ENCODE measurements around the gene ANK2. TPM values are rescaled to one million over a fixed set of nuclear protein-coding genes. Genes with fewer than 3 reads are reported as not detected.

The ANK2 gene
- total and polyA plus RNA-seq, 4 donors: 231 to 512 (median 262) TPM

DNA sequence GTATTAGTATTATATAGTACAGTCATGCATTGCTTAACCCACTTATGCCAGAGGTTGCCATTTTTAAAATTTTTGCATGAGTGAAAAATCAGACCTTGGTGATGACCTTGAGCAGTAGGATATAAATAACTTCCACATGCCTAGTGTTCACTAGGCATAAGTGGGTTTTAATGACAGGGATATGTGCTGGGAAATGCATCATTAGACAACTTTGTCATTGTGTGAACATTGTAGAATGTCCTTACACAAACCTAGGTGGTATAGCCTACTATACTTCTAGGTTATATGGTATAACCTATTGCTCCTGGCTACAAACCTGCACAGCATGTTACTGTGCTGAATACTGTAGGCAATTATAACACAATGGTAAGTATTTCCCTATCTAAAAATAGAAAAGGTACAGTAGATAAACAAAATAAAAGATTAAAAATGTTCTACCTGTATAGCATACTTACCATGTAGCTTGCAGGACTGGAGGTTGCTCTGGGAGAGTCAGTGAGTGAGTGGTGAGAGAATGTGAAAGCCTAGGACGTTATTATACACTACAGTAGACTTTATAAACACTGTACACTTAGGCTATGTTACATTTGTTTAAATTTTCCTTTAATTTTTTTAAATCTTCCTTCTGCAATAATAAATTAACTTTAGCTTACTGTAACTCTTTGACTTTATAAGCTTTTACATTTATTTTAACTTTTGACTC lies 326.7 kb downstream of the ANK2 start:
- no peak for DNase-seq (ENCODE audit: low read depth in 4 of 6, low spot score in 6 of 6)
- no CpG with 5 or more reads among the region's 1 CpG for WGBS (ENCODE audit: insufficient coverage)
- Histone ChIP-seq H3K9me3 (ENCODE audit: control insufficient read depth, insufficient read depth, low read length) (no peaks in the 10 kb centered on the region), H3K36me3 (ENCODE audit: control insufficient read depth, insufficient read depth, low read length) (peaks cover 4% of the 10 kb centered on the region), H3K27ac (ENCODE audit: low read depth, low read length) (no peak overlapping the region), H3K4me1 (ENCODE audit: control insufficient read depth, insufficient read depth, low read length) (no peaks in the 10 kb centered on the region), H3K4me3 (ENCODE audit: low read depth, low read length) (no peak overlapping the region), H3K27me3 (ENCODE audit: control insufficient read depth, insufficient read depth, low read length) (no peaks in the 10 kb centered on the region)

DNA sequence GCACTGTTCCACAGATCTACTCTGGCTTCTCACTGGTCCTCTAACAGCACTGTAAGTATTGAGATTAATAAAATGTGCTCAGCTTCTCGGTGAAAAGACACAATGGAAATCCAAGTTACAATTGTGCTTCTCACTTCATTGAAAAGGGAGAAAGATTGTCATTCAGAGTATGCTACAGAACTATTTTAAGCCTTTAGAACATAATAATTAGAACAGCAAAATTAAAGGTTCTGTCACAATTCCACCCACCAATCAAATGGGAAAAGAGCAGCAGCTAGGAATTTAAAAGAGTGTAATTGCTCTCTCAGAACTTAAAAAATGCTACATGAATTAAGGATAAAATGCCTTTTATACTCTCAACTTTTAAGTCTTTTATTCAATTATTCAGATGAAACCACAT lies 329.4 kb downstream of the ANK2 start:
- no peaks in the 10 kb centered on the region for H3K9me3 ChIP-seq (ENCODE audit: control insufficient read depth, insufficient read depth, low read length)
- peaks cover 7% of the 10 kb centered on the region for H3K36me3 ChIP-seq (ENCODE audit: control insufficient read depth, insufficient read depth, low read length)
- H3K4me3 ChIP-seq (ENCODE audit: low read depth, low read length): no peak overlapping the region
- no peak overlapping the region for H3K27ac ChIP-seq (ENCODE audit: low read depth, low read length)
- no peaks in the 10 kb centered on the region for H3K4me1 ChIP-seq (ENCODE audit: control insufficient read depth, insufficient read depth, low read length)
- no CpG with 5 or more reads among the region's 1 CpG for WGBS (ENCODE audit: insufficient coverage)
- no peak for DNase-seq (ENCODE audit: low read depth in 4 of 6, low spot score in 6 of 6)
- no peaks in the 10 kb centered on the region for H3K27me3 ChIP-seq (ENCODE audit: control insufficient read depth, insufficient read depth, low read length)

GRCh38 chr4:113382704-113383103 lies 333.3 kb downstream of the ANK2 start:
- Histone ChIP-seq H3K4me3 (ENCODE audit: low read depth, low read length) (no peak overlapping the region), H3K4me1 (ENCODE audit: control insufficient read depth, insufficient read depth, low read length) (no peaks in the 10 kb centered on the region), H3K9me3 (ENCODE audit: control insufficient read depth, insufficient read depth, low read length) (no peaks in the 10 kb centered on the region), H3K27ac (ENCODE audit: low read depth, low read length) (no peak overlapping the region), H3K27me3 (ENCODE audit: control insufficient read depth, insufficient read depth, low read length) (no peaks in the 10 kb centered on the region), H3K36me3 (ENCODE audit: control insufficient read depth, insufficient read depth, low read length) (peaks cover 7% of the 10 kb centered on the region)
- WGBS (ENCODE audit: insufficient coverage): no CpG with 5 or more reads among the region's 1 CpG
- no peak for DNase-seq (ENCODE audit: low read depth in 4 of 6, low spot score in 6 of 6)

- DNase-seq (ENCODE audit: low read depth in 4 of 6, low spot score in 6 of 6): peak in 1 of 6 donors; percentile 60
- H3K4me3 ChIP-seq (ENCODE audit: low read depth, low read length): no peak overlapping the region
- no peaks in the 10 kb centered on the region for H3K9me3 ChIP-seq (ENCODE audit: control insufficient read depth, insufficient read depth, low read length)
- WGBS (ENCODE audit: insufficient coverage): 88% methylated on average over 1 of the region's 5 CpGs
- peaks cover 7% of the 10 kb centered on the region for H3K36me3 ChIP-seq (ENCODE audit: control insufficient read depth, insufficient read depth, low read length)
- H3K27me3 ChIP-seq (ENCODE audit: control insufficient read depth, insufficient read depth, low read length): no peaks in the 10 kb centered on the region
- no peaks in the 10 kb centered on the region for H3K4me1 ChIP-seq (ENCODE audit: control insufficient read depth, insufficient read depth, low read length)
- no peak overlapping the region for H3K27ac ChIP-seq (ENCODE audit: low read depth, low read length)
Measured at GRCh38 chr4:113383111-113383785, 333.8 kb downstream of the ANK2 start.

DNA sequence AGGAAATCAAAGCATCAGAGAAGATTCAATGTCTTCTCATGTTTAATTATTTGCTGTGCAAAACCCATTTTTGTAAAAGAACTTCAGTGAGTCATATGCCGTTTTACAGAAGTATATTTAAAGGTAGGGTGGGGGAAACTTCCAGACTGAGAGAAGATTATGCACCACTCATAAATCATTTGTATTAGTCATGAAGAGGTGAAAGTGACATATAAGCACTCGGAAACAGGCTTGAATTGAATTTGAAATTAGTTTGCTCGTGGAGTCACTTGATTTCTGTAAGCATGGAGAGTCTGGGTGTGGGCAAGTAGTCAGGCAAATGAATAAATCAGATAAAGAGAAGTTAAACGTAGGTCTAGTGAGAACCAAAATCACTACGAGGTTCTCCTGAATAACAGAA lies 335.1 kb downstream of the ANK2 start:
- no peaks in the 10 kb centered on the region for H3K4me1 ChIP-seq (ENCODE audit: control insufficient read depth, insufficient read depth, low read length)
- H3K36me3 ChIP-seq (ENCODE audit: control insufficient read depth, insufficient read depth, low read length): peaks cover 7% of the 10 kb centered on the region
- H3K4me3 ChIP-seq (ENCODE audit: low read depth, low read length): no peak overlapping the region
- no peak overlapping the region for H3K27ac ChIP-seq (ENCODE audit: low read depth, low read length)
- H3K27me3 ChIP-seq (ENCODE audit: control insufficient read depth, insufficient read depth, low read length): no peaks in the 10 kb centered on the region
- no peaks in the 10 kb centered on the region for H3K9me3 ChIP-seq (ENCODE audit: control insufficient read depth, insufficient read depth, low read length)
- no peak for DNase-seq (ENCODE audit: low read depth in 4 of 6, low spot score in 6 of 6)
- 77% methylated on average over 2 of the region's 5 CpGs for WGBS (ENCODE audit: insufficient coverage)

DNA sequence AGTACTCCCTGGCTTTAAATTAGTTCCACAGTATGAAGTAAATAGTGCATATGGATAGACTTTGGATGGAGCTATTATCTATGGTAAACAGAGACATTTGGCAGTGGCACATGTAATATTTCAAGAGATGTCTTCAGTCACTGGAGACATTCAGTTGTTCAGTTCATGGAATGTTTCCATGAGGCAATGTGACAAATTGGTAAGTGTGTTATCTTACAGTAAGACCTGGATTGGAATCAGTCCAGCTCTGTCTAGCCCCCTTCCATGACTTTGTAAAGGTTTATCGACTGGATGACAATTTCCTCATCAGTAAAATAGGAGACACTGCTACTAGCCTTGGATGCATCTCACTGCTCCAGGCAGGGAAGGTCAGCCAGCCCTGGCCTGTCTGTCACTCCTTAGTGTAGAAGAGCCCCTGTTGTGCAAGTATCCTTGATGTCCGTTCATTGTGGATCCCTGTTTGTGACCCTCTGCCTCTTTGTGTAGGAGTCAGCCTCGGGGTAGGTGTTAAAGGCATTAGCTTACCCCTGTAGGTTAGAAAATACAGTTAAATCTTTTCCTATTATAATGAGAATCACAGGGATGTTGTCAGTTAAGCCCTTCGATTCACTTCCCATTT lies 335.9 kb downstream of the ANK2 start:
- H3K4me3 ChIP-seq (ENCODE audit: low read depth, low read length): no peak overlapping the region
- peaks cover 7% of the 10 kb centered on the region for H3K36me3 ChIP-seq (ENCODE audit: control insufficient read depth, insufficient read depth, low read length)
- DNase-seq (ENCODE audit: low read depth in 4 of 6, low spot score in 6 of 6): no peak
- 79% methylated on average over 2 of the region's 4 CpGs for WGBS (ENCODE audit: insufficient coverage)
- no peak overlapping the region for H3K27ac ChIP-seq (ENCODE audit: low read depth, low read length)
- H3K9me3 ChIP-seq (ENCODE audit: control insufficient read depth, insufficient read depth, low read length): no peaks in the 10 kb centered on the region
- H3K4me1 ChIP-seq (ENCODE audit: control insufficient read depth, insufficient read depth, low read length): no peaks in the 10 kb centered on the region
- no peaks in the 10 kb centered on the region for H3K27me3 ChIP-seq (ENCODE audit: control insufficient read depth, insufficient read depth, low read length)

DNA sequence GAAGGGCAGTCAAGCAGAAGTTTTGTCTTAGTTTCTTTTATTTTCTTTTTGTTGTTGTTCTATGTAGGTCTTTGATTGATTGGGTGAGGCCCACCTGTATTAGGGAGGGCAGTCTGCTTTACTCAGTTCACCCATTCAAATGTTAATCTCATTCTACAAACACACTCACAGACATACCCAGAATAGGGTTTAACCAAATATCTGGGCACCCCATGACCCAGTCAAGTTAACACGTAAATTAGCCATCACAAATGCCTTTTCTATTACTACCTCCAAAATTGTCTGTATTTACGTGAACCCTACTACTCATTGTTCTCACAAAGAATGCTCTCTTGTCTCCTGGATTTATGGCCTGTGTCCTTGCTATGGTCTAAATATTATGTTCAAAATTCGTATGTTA lies 339.7 kb downstream of the ANK2 start:
- Histone ChIP-seq H3K4me3 (ENCODE audit: low read depth, low read length) (no peak overlapping the region), H3K27me3 (ENCODE audit: control insufficient read depth, insufficient read depth, low read length) (no peaks in the 10 kb centered on the region), H3K4me1 (ENCODE audit: control insufficient read depth, insufficient read depth, low read length) (no peaks in the 10 kb centered on the region), H3K27ac (ENCODE audit: low read depth, low read length) (no peak overlapping the region), H3K36me3 (ENCODE audit: control insufficient read depth, insufficient read depth, low read length) (no peaks in the 10 kb centered on the region), H3K9me3 (ENCODE audit: control insufficient read depth, insufficient read depth, low read length) (no peaks in the 10 kb centered on the region)
- 100% methylated on average over 1 of the region's 3 CpGs for WGBS (ENCODE audit: insufficient coverage)
- DNase-seq (ENCODE audit: low read depth in 4 of 6, low spot score in 6 of 6): no peak

DNA sequence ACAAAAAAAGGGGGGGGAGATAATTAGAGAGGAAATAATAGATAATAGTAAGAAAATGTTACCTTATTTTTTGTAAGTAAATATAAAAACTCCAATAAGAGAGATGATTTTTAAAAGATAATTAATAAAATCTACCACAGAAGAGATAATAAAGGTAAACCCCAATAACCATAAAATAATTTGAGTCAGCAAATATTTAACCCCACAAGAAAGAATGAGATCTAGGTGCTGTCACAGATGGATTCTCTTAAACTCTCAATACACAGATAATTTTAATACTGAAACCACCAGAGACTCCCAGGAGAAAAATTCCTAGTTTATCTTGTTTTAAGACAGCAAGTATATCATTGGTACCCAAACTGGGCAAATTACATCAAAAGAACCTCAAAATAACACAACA lies 341.4 kb downstream of the ANK2 start:
- DNase-seq (ENCODE audit: low read depth in 4 of 6, low spot score in 6 of 6): no peak
- Histone ChIP-seq H3K36me3 (ENCODE audit: control insufficient read depth, insufficient read depth, low read length) (no peaks in the 10 kb centered on the region), H3K27ac (ENCODE audit: low read depth, low read length) (no peak overlapping the region), H3K4me3 (ENCODE audit: low read depth, low read length) (no peak overlapping the region), H3K27me3 (ENCODE audit: control insufficient read depth, insufficient read depth, low read length) (no peaks in the 10 kb centered on the region), H3K9me3 (ENCODE audit: control insufficient read depth, insufficient read depth, low read length) (no peaks in the 10 kb centered on the region), H3K4me1 (ENCODE audit: control insufficient read depth, insufficient read depth, low read length) (no peaks in the 10 kb centered on the region)

- Histone ChIP-seq H3K27me3 (ENCODE audit: control insufficient read depth, insufficient read depth, low read length) (no peaks in the 10 kb centered on the region), H3K36me3 (ENCODE audit: control insufficient read depth, insufficient read depth, low read length) (no peaks in the 10 kb centered on the region), H3K4me3 (ENCODE audit: low read depth, low read length) (no peak overlapping the region), H3K9me3 (ENCODE audit: control insufficient read depth, insufficient read depth, low read length) (no peaks in the 10 kb centered on the region), H3K4me1 (ENCODE audit: control insufficient read depth, insufficient read depth, low read length) (no peaks in the 10 kb centered on the region), H3K27ac (ENCODE audit: low read depth, low read length) (no peak overlapping the region)
- WGBS (ENCODE audit: insufficient coverage): no CpG with 5 or more reads among the region's 3 CpGs
- no peak for DNase-seq (ENCODE audit: low read depth in 4 of 6, low spot score in 6 of 6)
Measured at GRCh38 chr4:113394108-113394729, 344.8 kb downstream of the ANK2 start.

Data from spinal cord (tissue), 10 donors.